Osteoblast (primary cell): ENCODE measurements around the gene TMSB4X. TPM values are rescaled to one million over a fixed set of nuclear protein-coding genes. Genes with fewer than 3 reads are reported as not detected.

ENCODE experiments used
- DNase-seq: peaks from one replicate; pipeline ENCODE4 v3.0.0; 2011; ENCODE audit warnings: low spot score, mixed read lengths; ENCODE audit not compliant: insufficient read length; ENCODE audit errors: missing footprints
- H2AFZ ChIP-seq: 2 replicates; pipeline ENCODE4 v1.6.0; 2011; ENCODE audit warnings: mild to moderate bottlenecking, low read length
- H3K27ac ChIP-seq: 2 replicates; pipeline ENCODE4 v1.5.1; 2011; ENCODE audit warnings: mild to moderate bottlenecking, low read depth, low read length, moderate library complexity
- H3K27me3 ChIP-seq: 2 replicates; pipeline ENCODE4 v1.6.0; 2012; ENCODE audit warnings: mild to moderate bottlenecking, control low read depth, inconsistent platforms, low read length, moderate library complexity; ENCODE audit not compliant: insufficient read depth
- H3K36me3 ChIP-seq: 2 replicates; pipeline ENCODE4 v1.5.1; 2011; ENCODE audit warnings: mild to moderate bottlenecking, low read length, control low read depth, moderate library complexity; ENCODE audit not compliant: insufficient read depth
- H3K4me1 ChIP-seq: 2 replicates; pipeline ENCODE4 v1.5.1; 2011; ENCODE audit warnings: mild to moderate bottlenecking, low read length, control low read depth, moderate library complexity; ENCODE audit not compliant: insufficient read depth
- H3K4me2 ChIP-seq: 2 replicates; pipeline ENCODE4 v1.6.0; 2011; ENCODE audit warnings: mild to moderate bottlenecking, low read length; ENCODE audit not compliant: insufficient read depth
- H3K4me3 ChIP-seq: fragments of 200-600 bp; sonication (generic); 3 replicates; pipeline ENCODE4 v1.5.1; 2012; ENCODE audit warnings: mild to moderate bottlenecking, low read length, inconsistent platforms; ENCODE audit not compliant: insufficient read depth
- H3K79me2 ChIP-seq: 2 replicates; pipeline ENCODE4 v1.6.0; 2012; ENCODE audit warnings: mild to moderate bottlenecking, low read length, control low read depth, inconsistent platforms; ENCODE audit not compliant: insufficient read depth
- H3K9me3 ChIP-seq: 2 replicates; pipeline ENCODE4 v1.5.1; 2011; ENCODE audit warnings: low read depth, low read length, control low read depth
- H4K20me1 ChIP-seq: 2 replicates; pipeline ENCODE4 v1.6.0; 2012; ENCODE audit warnings: mild to moderate bottlenecking, low read length, control low read depth; ENCODE audit not compliant: insufficient read depth
- total RNA-seq: library from RNA; depleted of rRNA; stranded (reverse); fragments of >200 nt; gene quantifications from 2 replicates; pipeline ENCODE4 v1.2.3, GENCODE V29; 2012
- TF ChIP-seq, protein P1 (sequence below): IDR thresholded peaks from 2 replicates; pipeline ENCODE4 v1.5.1; 2011; ENCODE audit warnings: mild to moderate bottlenecking, low read depth, low read length, moderate library complexity; ENCODE audit errors: extremely low read depth

The TMSB4X gene
- 5,120 and 5,652 TPM in 2 replicates for total RNA-seq

- Histone ChIP-seq H3K4me1 (peaks cover 7% of the 10 kb centered on the region), H3K27me3 (no peaks in the 10 kb centered on the region), H3K79me2 (peaks cover 16% of the 10 kb centered on the region), H3K4me2 (peak within 1 kb of the TSS; percentile 85), H3K9me3 (no peaks in the 10 kb centered on the region), H3K36me3 (peaks cover 7% of the 10 kb centered on the region), H3K27ac (peak within 1 kb of the TSS; percentile 93), H3K4me3 (peak within 1 kb of the TSS; percentile 78), H4K20me1 (peaks cover 8% of the 10 kb centered on the region), H2AFZ (peak within 1 kb of the TSS; percentile 51)
- TF ChIP-seq, protein P1, sequence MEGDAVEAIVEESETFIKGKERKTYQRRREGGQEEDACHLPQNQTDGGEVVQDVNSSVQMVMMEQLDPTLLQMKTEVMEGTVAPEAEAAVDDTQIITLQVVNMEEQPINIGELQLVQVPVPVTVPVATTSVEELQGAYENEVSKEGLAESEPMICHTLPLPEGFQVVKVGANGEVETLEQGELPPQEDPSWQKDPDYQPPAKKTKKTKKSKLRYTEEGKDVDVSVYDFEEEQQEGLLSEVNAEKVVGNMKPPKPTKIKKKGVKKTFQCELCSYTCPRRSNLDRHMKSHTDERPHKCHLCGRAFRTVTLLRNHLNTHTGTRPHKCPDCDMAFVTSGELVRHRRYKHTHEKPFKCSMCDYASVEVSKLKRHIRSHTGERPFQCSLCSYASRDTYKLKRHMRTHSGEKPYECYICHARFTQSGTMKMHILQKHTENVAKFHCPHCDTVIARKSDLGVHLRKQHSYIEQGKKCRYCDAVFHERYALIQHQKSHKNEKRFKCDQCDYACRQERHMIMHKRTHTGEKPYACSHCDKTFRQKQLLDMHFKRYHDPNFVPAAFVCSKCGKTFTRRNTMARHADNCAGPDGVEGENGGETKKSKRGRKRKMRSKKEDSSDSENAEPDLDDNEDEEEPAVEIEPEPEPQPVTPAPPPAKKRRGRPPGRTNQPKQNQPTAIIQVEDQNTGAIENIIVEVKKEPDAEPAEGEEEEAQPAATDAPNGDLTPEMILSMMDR: no peak
- DNase-seq: peak; percentile 80
Measured at GRCh38 chrX:12974796-12975669, at the start of gene TMSB4X. TMSB4X (plus strand) TSS chrX:12975110.

DNA sequence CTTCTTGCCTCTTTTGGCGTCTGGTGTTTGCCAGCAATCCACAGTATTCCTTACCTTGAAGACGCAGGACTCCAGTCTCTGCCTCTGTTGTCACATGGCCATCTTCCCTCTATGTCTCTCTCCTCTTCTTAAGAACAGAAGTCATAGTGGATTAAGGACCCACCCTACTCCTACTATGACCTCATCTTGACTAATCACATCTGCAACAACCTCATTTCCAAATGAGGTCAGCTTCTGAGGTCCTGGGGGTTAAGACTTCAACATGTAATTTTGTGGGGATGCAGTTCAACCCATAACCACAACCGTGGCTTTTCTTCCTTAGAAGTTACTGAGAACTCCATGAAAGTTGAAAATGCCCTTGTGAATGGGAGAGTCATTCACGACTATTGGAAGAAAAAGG is 45.2 kb upstream of the TMSB4X start:
- no peak overlapping the region for H3K4me3 ChIP-seq
- no peaks in the 10 kb centered on the region for H3K79me2 ChIP-seq
- H3K36me3 ChIP-seq: no peaks in the 10 kb centered on the region
- TF ChIP-seq, protein P1: no peak
- no peaks in the 10 kb centered on the region for H3K4me1 ChIP-seq
- no peak overlapping the region for H3K4me2 ChIP-seq
- no peak overlapping the region for H3K27ac ChIP-seq
- H3K27me3 ChIP-seq: no peaks in the 10 kb centered on the region
- H2AFZ ChIP-seq: no peak overlapping the region
- no peaks in the 10 kb centered on the region for H4K20me1 ChIP-seq
- DNase-seq: peak; percentile 71
- no peaks in the 10 kb centered on the region for H3K9me3 ChIP-seq

DNA sequence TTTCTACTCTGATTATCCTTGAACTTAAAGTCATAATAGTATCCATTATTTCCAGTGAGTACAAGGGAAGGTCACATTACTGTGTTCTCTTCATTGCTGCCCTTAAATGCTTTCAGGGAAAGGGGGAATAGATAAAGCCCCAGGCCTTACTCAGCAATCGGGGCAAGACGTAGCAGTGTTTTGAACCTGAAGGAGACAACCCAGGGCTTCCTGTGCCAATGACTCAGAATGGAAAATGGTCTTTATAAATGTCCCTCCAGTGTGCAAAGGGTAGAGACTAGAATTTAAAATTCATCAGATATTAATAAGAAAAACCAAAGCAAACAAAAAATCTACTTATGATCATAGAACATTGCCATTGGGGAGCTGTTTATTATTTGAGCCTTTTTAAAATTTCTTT is 44.8 kb upstream of the TMSB4X start:
- H3K4me1 ChIP-seq: no peaks in the 10 kb centered on the region
- no peaks in the 10 kb centered on the region for H3K79me2 ChIP-seq
- H3K27ac ChIP-seq: no peak overlapping the region
- H3K4me2 ChIP-seq: no peak overlapping the region
- TF ChIP-seq, protein P1: no peak
- no peaks in the 10 kb centered on the region for H3K36me3 ChIP-seq
- no peaks in the 10 kb centered on the region for H4K20me1 ChIP-seq
- no peak overlapping the region for H3K4me3 ChIP-seq
- DNase-seq: no peak
- no peak overlapping the region for H2AFZ ChIP-seq
- H3K27me3 ChIP-seq: no peaks in the 10 kb centered on the region
- no peaks in the 10 kb centered on the region for H3K9me3 ChIP-seq

DNA sequence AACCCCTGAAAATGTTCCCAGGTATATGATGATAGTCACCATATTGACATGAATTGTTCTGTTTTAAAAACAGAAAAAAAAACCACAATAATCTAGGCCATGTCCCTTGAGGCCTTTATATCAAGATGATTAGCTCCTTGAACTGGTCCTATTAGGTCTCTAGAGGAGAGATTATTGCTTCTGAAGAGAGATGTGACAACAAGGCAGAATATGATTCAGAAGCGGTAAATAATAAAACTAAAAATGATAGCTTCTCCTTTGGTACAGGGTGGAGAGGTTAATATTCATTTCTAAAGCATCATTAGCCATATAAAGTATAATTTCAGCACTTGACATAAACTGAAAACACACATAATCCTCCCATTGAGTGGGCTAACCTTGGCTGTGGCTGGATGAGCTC is 42.7 kb upstream of the TMSB4X start:
- no peaks in the 10 kb centered on the region for H3K27me3 ChIP-seq
- H3K27ac ChIP-seq: no peak overlapping the region
- H3K4me1 ChIP-seq: no peaks in the 10 kb centered on the region
- H3K4me3 ChIP-seq: no peak overlapping the region
- no peak for DNase-seq
- no peaks in the 10 kb centered on the region for H3K9me3 ChIP-seq
- H3K4me2 ChIP-seq: no peak overlapping the region
- no peak overlapping the region for H2AFZ ChIP-seq
- no peaks in the 10 kb centered on the region for H3K79me2 ChIP-seq
- H4K20me1 ChIP-seq: no peaks in the 10 kb centered on the region
- TF ChIP-seq, protein P1: no peak
- no peaks in the 10 kb centered on the region for H3K36me3 ChIP-seq
